Loucy (cell line): ENCODE measurements around the gene GNB3.

Experiments used
- H2AFZ ChIP-seq: fragments of 200-600 bp; sonication (generic); 2 replicates; pipeline ENCODE4 v1.6.0; 2016; ENCODE audit warnings: antibody characterized with exemption, mild to moderate bottlenecking, low read length, moderate library complexity
- H3F3A ChIP-seq: fragments of 200-600 bp; 2 replicates; pipeline ENCODE4 v1.6.0; 2016; ENCODE audit warnings: antibody characterized with exemption, low read depth, mild to moderate bottlenecking
- H3K27me3 ChIP-seq: fragments of 200-600 bp; sonication (generic); 2 replicates; pipeline ENCODE4 v1.6.1; 2014; ENCODE audit warnings: low read length, mild to moderate bottlenecking; ENCODE audit not compliant: insufficient read depth, poor library complexity, severe bottlenecking
- H3K36me3 ChIP-seq: fragments of 200-600 bp; sonication (generic); 2 replicates; pipeline ENCODE4 v1.6.1; 2016; ENCODE audit warnings: low read length; ENCODE audit not compliant: insufficient read depth
- H3K4me1 ChIP-seq: fragments of 200-600 bp; sonication (generic); 2 replicates; pipeline ENCODE4 v1.5.1; 2014; ENCODE audit warnings: low read length, mild to moderate bottlenecking; ENCODE audit not compliant: insufficient read depth, poor library complexity, severe bottlenecking
- H3K4me2 ChIP-seq: fragments of 200-600 bp; sonication (generic); 2 replicates; pipeline ENCODE4 v1.6.0; 2014; ENCODE audit warnings: antibody characterized with exemption, low read length, low read depth, mild to moderate bottlenecking; ENCODE audit not compliant: poor library complexity, severe bottlenecking
- H3K4me3 ChIP-seq: fragments of 200-600 bp; sonication (generic); 2 replicates; pipeline ENCODE4 v1.5.1; 2014; ENCODE audit warnings: low read length, mild to moderate bottlenecking, mixed read lengths; ENCODE audit not compliant: poor library complexity, severe bottlenecking
- H3K79me2 ChIP-seq: fragments of 200-600 bp; sonication (generic); 2 replicates; pipeline ENCODE4 v1.6.1; 2014; ENCODE audit warnings: low read length; ENCODE audit not compliant: insufficient read depth
- H3K9ac ChIP-seq: fragments of 200-600 bp; sonication (generic); 2 replicates; pipeline ENCODE4 v1.6.0; 2014; ENCODE audit warnings: mild to moderate bottlenecking, low read depth, low read length, moderate library complexity; ENCODE audit not compliant: poor library complexity, severe bottlenecking
- H3K9me2 ChIP-seq: fragments of 200-600 bp; sonication (generic); replicated peaks from 2 replicates; pipeline ENCODE4 v1.6.1; 2016; ENCODE audit warnings: low read depth, low read length, mixed read lengths
- H3K9me3 ChIP-seq: fragments of 200-600 bp; sonication (generic); 2 replicates; pipeline ENCODE4 v1.6.1; 2014; ENCODE audit warnings: mild to moderate bottlenecking, antibody characterized with exemption, low read length, low read depth; ENCODE audit not compliant: insufficient read depth
- H4K20me1 ChIP-seq: fragments of 200-600 bp; sonication (generic); 2 replicates; pipeline ENCODE4 v1.6.0; 2014; ENCODE audit warnings: antibody characterized with exemption, low read length, mild to moderate bottlenecking; ENCODE audit not compliant: insufficient read depth, poor library complexity, severe bottlenecking
- EZH2phosphoT487 ChIP-seq: fragments of 200-600 bp; IDR thresholded peaks from 2 replicates; pipeline ENCODE4 v1.6.1; 2018; ENCODE audit warnings: antibody characterized with exemption, mild to moderate bottlenecking, moderate library complexity, borderline replicate concordance
- TF ChIP-seq, protein P1 (sequence below): fragments of 200-600 bp; sonication (generic); conservative IDR thresholded peaks from 2 replicates; pipeline ENCODE4 v1.5.1; 2014; ENCODE audit warnings: mild to moderate bottlenecking, antibody characterized with exemption, low read length

GNB3 gene

GRCh38 chr12:6843118-6843902 is 2.6 kb downstream of the GNB3 start:
- no peak overlapping the region for H3K4me3 ChIP-seq
- no peak overlapping the region for H3K9ac ChIP-seq
- H2AFZ ChIP-seq = no peak overlapping the region
- H3K9me3 ChIP-seq = no peaks in the 10 kb centered on the region
- H3K9me2 ChIP-seq = no peaks in the 10 kb centered on the region
- no peaks in the 10 kb centered on the region for H3K27me3 ChIP-seq
- H3F3A ChIP-seq = no peaks in the 10 kb centered on the region
- no peak overlapping the region for H3K4me2 ChIP-seq
- no peaks in the 10 kb centered on the region for H4K20me1 ChIP-seq
- peaks cover 6% of the 10 kb centered on the region for H3K4me1 ChIP-seq
- peaks cover 12% of the 10 kb centered on the region; the same call in 1 of the 2 replicates for H3K79me2 ChIP-seq
- TF ChIP-seq EZH2phosphoT487 = no peak
- TF ChIP-seq, protein P1, sequence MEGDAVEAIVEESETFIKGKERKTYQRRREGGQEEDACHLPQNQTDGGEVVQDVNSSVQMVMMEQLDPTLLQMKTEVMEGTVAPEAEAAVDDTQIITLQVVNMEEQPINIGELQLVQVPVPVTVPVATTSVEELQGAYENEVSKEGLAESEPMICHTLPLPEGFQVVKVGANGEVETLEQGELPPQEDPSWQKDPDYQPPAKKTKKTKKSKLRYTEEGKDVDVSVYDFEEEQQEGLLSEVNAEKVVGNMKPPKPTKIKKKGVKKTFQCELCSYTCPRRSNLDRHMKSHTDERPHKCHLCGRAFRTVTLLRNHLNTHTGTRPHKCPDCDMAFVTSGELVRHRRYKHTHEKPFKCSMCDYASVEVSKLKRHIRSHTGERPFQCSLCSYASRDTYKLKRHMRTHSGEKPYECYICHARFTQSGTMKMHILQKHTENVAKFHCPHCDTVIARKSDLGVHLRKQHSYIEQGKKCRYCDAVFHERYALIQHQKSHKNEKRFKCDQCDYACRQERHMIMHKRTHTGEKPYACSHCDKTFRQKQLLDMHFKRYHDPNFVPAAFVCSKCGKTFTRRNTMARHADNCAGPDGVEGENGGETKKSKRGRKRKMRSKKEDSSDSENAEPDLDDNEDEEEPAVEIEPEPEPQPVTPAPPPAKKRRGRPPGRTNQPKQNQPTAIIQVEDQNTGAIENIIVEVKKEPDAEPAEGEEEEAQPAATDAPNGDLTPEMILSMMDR = no peak
- peaks cover 30% of the 10 kb centered on the region; the same call in 1 of the 2 replicates for H3K36me3 ChIP-seq

DNA sequence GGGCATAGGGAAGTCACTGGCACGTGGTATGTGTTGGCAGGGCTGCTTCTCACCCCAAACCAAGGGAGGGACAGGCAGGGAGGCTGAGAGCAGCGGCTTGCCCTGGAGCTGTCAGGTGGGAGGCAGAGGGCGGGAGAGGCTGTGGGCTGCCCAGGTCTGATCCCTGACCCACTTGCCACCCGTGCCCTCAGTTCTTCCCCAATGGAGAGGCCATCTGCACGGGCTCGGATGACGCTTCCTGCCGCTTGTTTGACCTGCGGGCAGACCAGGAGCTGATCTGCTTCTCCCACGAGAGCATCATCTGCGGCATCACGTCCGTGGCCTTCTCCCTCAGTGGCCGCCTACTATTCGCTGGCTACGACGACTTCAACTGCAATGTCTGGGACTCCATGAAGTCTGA is 4.7 kb downstream of the GNB3 start:
- Histone ChIP-seq H3F3A (no peaks in the 10 kb centered on the region), H3K4me1 (peaks cover 26% of the 10 kb centered on the region), H3K27me3 (no peaks in the 10 kb centered on the region), H3K9me2 (no peaks in the 10 kb centered on the region), H3K36me3 (peaks cover 36% of the 10 kb centered on the region; the same call in 1 of the 2 replicates), H4K20me1 (no peaks in the 10 kb centered on the region), H3K9ac (no peak overlapping the region), H3K4me2 (no peak overlapping the region), H3K4me3 (no peak overlapping the region), H3K9me3 (no peaks in the 10 kb centered on the region), H3K79me2 (peaks cover 33% of the 10 kb centered on the region), H2AFZ (no peak overlapping the region)
- TF ChIP-seq EZH2phosphoT487 = no peak
- TF ChIP-seq, protein P1 = no peak

- Histone ChIP-seq H4K20me1 (peaks cover 4% of the 10 kb centered on the region), H3K27me3 (no peaks in the 10 kb centered on the region), H3K9ac (no peak overlapping the region), H3F3A (peaks cover 1% of the 10 kb centered on the region), H3K9me2 (no peaks in the 10 kb centered on the region), H3K36me3 (peaks cover 36% of the 10 kb centered on the region; the same call in 1 of the 2 replicates), H3K4me3 (no peak overlapping the region), H3K4me1 (peaks cover 31% of the 10 kb centered on the region), H3K9me3 (no peaks in the 10 kb centered on the region), H2AFZ (no peak overlapping the region), H3K79me2 (peaks cover 39% of the 10 kb centered on the region), H3K4me2 (no peak overlapping the region)
- TF ChIP-seq, protein P1 = no peak
- no peak for TF ChIP-seq EZH2phosphoT487
Measured at GRCh38 chr12:6846316-6846869, 5.7 kb downstream of the GNB3 start.
